Panc1 (cell line): ENCODE data around the gene PIWIL1. TPM values are rescaled to one million over a fixed set of nuclear protein-coding genes. Genes with fewer than 3 reads are reported as not detected.

Experiments
- ATAC-seq: fragments of 200-7000 bp; cut with Tn5 transposase; 2 replicates; pipeline ENCODE4 v1.9.1; 2020; ENCODE audit warnings: mild to moderate bottlenecking, moderate library complexity
- BruUV-seq: library from RNA; stranded (reverse); fragments of 400-500 nt; replicated peaks from 2 replicates; lab custom pipeline; 2021; lab: Mats Ljungman, UMichigan
- CTCF ChIA-PET: fragments of 300-600 bp; sonication (Branson Sonifier 250); formaldehyde crosslinking; loops from one replicate; lab custom pipeline; 2022; ENCODE audit warnings: antibody characterized with exemption; lab: Charles Lee
- POLR2A ChIA-PET: fragments of 300-600 bp; sonication (Branson Sonifier 250); formaldehyde crosslinking; loops from one replicate; lab custom pipeline; 2022; ENCODE audit warnings: antibody characterized with exemption; lab: Charles Lee
- DNase-seq: peaks from one replicate; pipeline ENCODE4 v3.0.0-alpha.2; 2010; ENCODE audit warnings: low read depth, low spot score
- H3K27ac ChIP-seq: 2 replicates; pipeline ENCODE4 v1.5.1; 2011; ENCODE audit warnings: mild to moderate bottlenecking, low read length, inconsistent platforms
- H3K27me3 ChIP-seq: fragments of 200-500 bp; sonication (Bioruptor generic); 2 replicates; pipeline ENCODE4 v1.6.0; 2014; ENCODE audit warnings: low read length, inconsistent platforms; ENCODE audit not compliant: control insufficient read depth, insufficient read depth
- H3K36me3 ChIP-seq: fragments of 200-500 bp; sonication (Bioruptor generic); 2 replicates; pipeline ENCODE4 v1.5.1; 2014; ENCODE audit warnings: inconsistent platforms, mild to moderate bottlenecking, low read length, moderate library complexity; ENCODE audit not compliant: control insufficient read depth, insufficient read depth
- H3K4me1 ChIP-seq: 2 replicates; pipeline ENCODE4 v1.5.1; 2011; ENCODE audit warnings: inconsistent platforms, mild to moderate bottlenecking, low read length, moderate library complexity; ENCODE audit not compliant: control insufficient read depth, insufficient read depth
- H3K4me3 ChIP-seq, 2 experiments: 2 replicates each; pipeline ENCODE4 v1.5.1; 2011 to 2012; ENCODE audit warnings: low read depth in 2 of 2, low read length in 2 of 2, mild to moderate bottlenecking in 2 of 2, inconsistent platforms in 1 of 2, moderate library complexity in 1 of 2
- H3K9me3 ChIP-seq: fragments of 200-500 bp; sonication (Bioruptor generic); 2 replicates; pipeline ENCODE4 v1.5.1; 2014; ENCODE audit warnings: low read depth, mild to moderate bottlenecking, inconsistent platforms, low read length, moderate library complexity; ENCODE audit not compliant: control insufficient read depth, insufficient read depth
- CTCF ChIP-seq: fragments of 450-650 bp; IDR thresholded peaks from 2 replicates; pipeline ENCODE4 v1.5.1; 2017; ENCODE audit warnings: mild to moderate bottlenecking
- POLR2AphosphoS5 ChIP-seq: IDR thresholded peaks from 2 replicates; pipeline ENCODE4 v1.6.1; 2012; ENCODE audit warnings: mild to moderate bottlenecking, low read depth, low read length, moderate library complexity
- REST ChIP-seq, 2 experiments: IDR thresholded peaks; 2 replicates each; pipeline ENCODE4 v1.6.1; 2011 to 2012; ENCODE audit warnings: low read depth in 2 of 2, control low read depth in 1 of 2, low read length in 1 of 2, mild to moderate bottlenecking in 1 of 2, moderate library complexity in 1 of 2; ENCODE audit not compliant: insufficient read depth in 1 of 2
- SIN3A ChIP-seq: IDR thresholded peaks from 2 replicates; pipeline ENCODE4 v1.6.1; 2012; ENCODE audit warnings: low read depth, mild to moderate bottlenecking, low read length, moderate library complexity, borderline replicate concordance; ENCODE audit not compliant: insufficient read depth
- TCF7L2 ChIP-seq: IDR thresholded peaks from 2 replicates; pipeline ENCODE4 v1.6.1; 2011; ENCODE audit warnings: mild to moderate bottlenecking, low read depth, low read length, inconsistent platforms
- in situ Hi-C: cut with HindIII; loops from 2 replicates; pipeline ENCODE4 v1.10.0; 2016; ENCODE audit warnings: low sequenced_read_pairs, low pct_unique_long_range_greater_than_20kb
- intact Hi-C: fragments of 100-400 bp; cut with micrococcal nuclease; formaldehyde crosslinking; loops from one replicate; pipeline ENCODE4 v1.10.0; 2022; ENCODE audit not compliant: unreplicated experiment
- total RNA-seq: library from RNA; stranded (reverse); gene quantifications from one replicate; pipeline ENCODE4 v1.2.1, GENCODE V29; 2021; ENCODE audit not compliant: unreplicated experiment

PIWIL1 gene
- total RNA-seq, 1 experiment from 2014 or later: not detected

GRCh38 chr12:130322263-130322662, 15.4 kb upstream of the PIWIL1 start:
- no peaks in the 10 kb centered on the region for H3K36me3 ChIP-seq
- no peak overlapping the region for H3K27ac ChIP-seq
- DNase-seq: no peak
- ATAC-seq: no peak
- no TSS peak for BruUV-seq
- TF ChIP-seq CTCF: no peak
- no peak for TF ChIP-seq SIN3A
- TF ChIP-seq POLR2AphosphoS5: no peak
- TF ChIP-seq REST (IDR thresholded peaks at IDR 0.05; ENCODE audit: insufficient read depth in 1 of 2, low read depth in 2 of 2, low read length in 1 of 2): no peak
- no peak for TF ChIP-seq TCF7L2
- no peak overlapping the region for H3K4me3 ChIP-seq
- in situ Hi-C loops: no loop called here
- peaks cover 12% of the 10 kb centered on the region for H3K27me3 ChIP-seq
- no peaks in the 10 kb centered on the region for H3K9me3 ChIP-seq
- H3K4me1 ChIP-seq: no peaks in the 10 kb centered on the region
- POLR2A ChIA-PET: no interaction called here
- CTCF ChIA-PET: no interaction called here
- intact Hi-C loops: no loop called here

GRCh38 chr12:130330685-130331084, 7.0 kb upstream of the PIWIL1 start:
- no peaks in the 10 kb centered on the region for H3K4me1 ChIP-seq
- peaks cover 9% of the 10 kb centered on the region for H3K27me3 ChIP-seq
- no peak for DNase-seq
- ChIA-PET POLR2A (no interaction called here), CTCF (no interaction called here)
- no peak overlapping the region for H3K27ac ChIP-seq
- intact Hi-C loops: no loop called here
- ATAC-seq: no peak
- no peaks in the 10 kb centered on the region for H3K36me3 ChIP-seq
- in situ Hi-C loops: no loop called here
- H3K9me3 ChIP-seq: no peaks in the 10 kb centered on the region
- BruUV-seq: no TSS peak
- H3K4me3 ChIP-seq: no peak overlapping the region
- no peak for TF ChIP-seq SIN3A
- no peak for TF ChIP-seq REST (IDR thresholded peaks at IDR 0.05; ENCODE audit: insufficient read depth in 1 of 2, low read depth in 2 of 2, low read length in 1 of 2)
- TF ChIP-seq CTCF: no peak
- TF ChIP-seq POLR2AphosphoS5: no peak
- no peak for TF ChIP-seq TCF7L2
